LNCAP (cell line): Measurements from ENCODE around the gene AKAP10.

Experiments
- CTCF ChIP-seq: fragments of 450-650 bp; IDR thresholded peaks from 2 replicates; pipeline ENCODE4 v1.5.1; 2017; ENCODE audit warnings: mild to moderate bottlenecking

AKAP10 gene

GRCh38 chr17:19897090-19897837 lies 80.4 kb downstream of the AKAP10 start:
- TF ChIP-seq CTCF, result no peak

GRCh38 chr17:19896679-19897078 lies 80.9 kb downstream of the AKAP10 start:
- TF ChIP-seq CTCF, result no peak

GRCh38 chr17:19886116-19886515 lies 91.5 kb downstream of the AKAP10 start:
- no peak for TF ChIP-seq CTCF

- TF ChIP-seq CTCF, result no peak
These were observed 94.0 kb downstream of the AKAP10 start for GRCh38 chr17:19883537-19884215.

GRCh38 chr17:19880393-19880792 lies 97.2 kb downstream of the AKAP10 start:
- no peak for TF ChIP-seq CTCF

- no peak for TF ChIP-seq CTCF
These were observed 100.2 kb downstream of the AKAP10 start for GRCh38 chr17:19877364-19877945.

GRCh38 chr17:19876529-19877161 lies 101.0 kb downstream of the AKAP10 start:
- no peak for TF ChIP-seq CTCF
